ENCODE results near the gene POU2F2. TPM values are rescaled to one million over a fixed set of nuclear protein-coding genes. Genes with fewer than 3 reads are reported as not detected.

POU2F2 gene
- total and polyA plus RNA-seq, 2 donors (not counting 3 experiments of a cell fraction or from before 2014, with no cell fraction given): 4.0 to 4.1 TPM

GRCh38 chr19:42175952-42176648 lies 43.9 kb upstream of the POU2F2 start:
- DNase-seq (ENCODE audit: low read depth, low spot score): peak; percentile 12
- intact Hi-C loops (cut with micrococcal nuclease) (loop anchor here (1.0 kb wide), 1 partner anchor 95 kb away; no protein-coding TSS in a partner anchor), dilution Hi-C loops (cut with MboI; ENCODE audit: extremely low pct_ligation_motif_present, low sequenced_read_pairs) (no loop called here)
- ChIA-PET CTCF (interaction anchor here (0.8 to 2.7 kb wide), 23 partner anchors 10 to 179 kb away, joined by 3 to 24 read pairs (median 5); partner anchors contain the start of genes DEDD2 and POU2F2), POLR2A (interaction anchor here (0.5 kb wide), 1 partner anchor 210 kb away, joined by 5 read pairs; no protein-coding TSS in a partner anchor)
- FAIRE-seq: peak; percentile 65
- H3K4me2 ChIP-seq (ENCODE audit: insufficient read depth, low read length): peak overlapping the region; percentile 71
- peak overlapping the region; percentile 66 for H2AFZ ChIP-seq (ENCODE audit: low read depth, low read length)
- H4K20me1 ChIP-seq (replicated peaks; ENCODE audit: control insufficient read depth, extremely low read depth, insufficient read depth, low read length): no peaks in the 10 kb centered on the region
- BruUV-seq (replicated peaks): no TSS peak
- H3K4me1 ChIP-seq (ENCODE audit: control insufficient read depth, extremely low read depth, insufficient read depth, low read length): peaks cover 8% of the 10 kb centered on the region
- no peaks in the 10 kb centered on the region for H3K36me3 ChIP-seq (ENCODE audit: control insufficient read depth in 2 of 2, extremely low read depth in 1 of 2, insufficient read depth in 2 of 2, low read length in 2 of 2)
- H3K79me2 ChIP-seq (ENCODE audit: control insufficient read depth, insufficient read depth, low read length): no peaks in the 10 kb centered on the region
- no peak overlapping the region for H3K27ac ChIP-seq (ENCODE audit: insufficient read depth, low read depth, low read length)
- peak overlapping the region in 2 of 3 experiments; percentile 2 to 23 for H3K4me3 ChIP-seq (replicated peaks in 1 of 3; ENCODE audit: insufficient read depth in 1 of 3, low read depth in 1 of 3, low read length in 3 of 3)
- H3K9me3 ChIP-seq (replicated peaks; ENCODE audit: control insufficient read depth, insufficient read depth, low read length): no peaks in the 10 kb centered on the region
- no peak overlapping the region for H3K9ac ChIP-seq (replicated peaks; ENCODE audit: extremely low read depth, insufficient read depth, low read length)
- TF ChIP-seq POLR2AphosphoS5 (IDR thresholded peaks at IDR 0.05; ENCODE audit: insufficient read depth, low read depth, low read length) (no peak), EZH2 (IDR thresholded peaks at IDR 0.05; ENCODE audit: borderline replicate concordance, low read depth, low read length, severe bottlenecking) (peak; percentile 95)
- peaks cover 52 to 57% of the 10 kb centered on the region in 2 experiments for H3K27me3 ChIP-seq (ENCODE audit: control insufficient read depth in 2 of 2, insufficient read depth in 2 of 2, low read length in 2 of 2)
- no peaks in the 10 kb centered on the region for H3K9me1 ChIP-seq (replicated peaks; ENCODE audit: control insufficient read depth, extremely low read depth, insufficient read depth, low read length)

GRCh38 chr19:42174958-42175734 lies 42.9 kb upstream of the POU2F2 start:
- Histone ChIP-seq H3K9me1 (replicated peaks; ENCODE audit: control insufficient read depth, extremely low read depth, insufficient read depth, low read length) (no peaks in the 10 kb centered on the region), H3K27me3 (ENCODE audit: control insufficient read depth in 2 of 2, insufficient read depth in 2 of 2, low read length in 2 of 2) (peaks cover 45 to 52% of the 10 kb centered on the region in 2 experiments), H3K4me2 (ENCODE audit: insufficient read depth, low read length) (no peak overlapping the region), H3K79me2 (ENCODE audit: control insufficient read depth, insufficient read depth, low read length) (no peaks in the 10 kb centered on the region), H3K27ac (ENCODE audit: insufficient read depth, low read depth, low read length) (no peak overlapping the region), H3K9me3 (replicated peaks; ENCODE audit: control insufficient read depth, insufficient read depth, low read length) (no peaks in the 10 kb centered on the region), H4K20me1 (replicated peaks; ENCODE audit: control insufficient read depth, extremely low read depth, insufficient read depth, low read length) (no peaks in the 10 kb centered on the region), H3K4me1 (ENCODE audit: control insufficient read depth, extremely low read depth, insufficient read depth, low read length) (peaks cover 8% of the 10 kb centered on the region), H3K9ac (replicated peaks; ENCODE audit: extremely low read depth, insufficient read depth, low read length) (no peak overlapping the region), H2AFZ (ENCODE audit: low read depth, low read length) (no peak overlapping the region), H3K4me3 (replicated peaks in 1 of 3; ENCODE audit: insufficient read depth in 1 of 3, low read depth in 1 of 3, low read length in 3 of 3) (no peak overlapping the region), H3K36me3 (ENCODE audit: control insufficient read depth in 2 of 2, extremely low read depth in 1 of 2, insufficient read depth in 2 of 2, low read length in 2 of 2) (no peaks in the 10 kb centered on the region)
- dilution Hi-C loops (cut with MboI; ENCODE audit: extremely low pct_ligation_motif_present, low sequenced_read_pairs) (no loop called here), intact Hi-C loops (cut with micrococcal nuclease) (no loop called here)
- no peak for TF ChIP-seq POLR2AphosphoS5 (IDR thresholded peaks at IDR 0.05; ENCODE audit: insufficient read depth, low read depth, low read length)
- TF ChIP-seq FOS (IDR thresholded peaks at IDR 0.05; ENCODE audit: borderline replicate concordance, insufficient read depth, low read length): no peak
- TF ChIP-seq MAX (IDR thresholded peaks at IDR 0.05; ENCODE audit: insufficient read depth, insufficient read length): no peak
- no peak for TF ChIP-seq MYC (IDR thresholded peaks at IDR 0.05; ENCODE audit: low read depth, low read length)
- TF ChIP-seq GATA2 (IDR thresholded peaks at IDR 0.05; ENCODE audit: insufficient read depth, insufficient read length, low read depth, low read length): no peak
- no peak for TF ChIP-seq EZH2 (IDR thresholded peaks at IDR 0.05; ENCODE audit: borderline replicate concordance, low read depth, low read length, severe bottlenecking)
- TF ChIP-seq CTCF (IDR thresholded peaks at IDR 0.05; ENCODE audit: extremely low read depth in 1 of 2, insufficient read depth in 1 of 2, low read depth in 1 of 2, low read length in 2 of 2): no peak
- TF ChIP-seq JUN (IDR thresholded peaks at IDR 0.05; ENCODE audit: borderline replicate concordance, insufficient read depth, insufficient read length, low read depth): no peak
- TF ChIP-seq POLR2A (IDR thresholded peaks at IDR 0.05; ENCODE audit: low read depth, low read length): no peak
- ChIA-PET POLR2A (no interaction called here), CTCF (interaction anchor here (1.2 to 2.7 kb wide), 5 partner anchors 10 to 104 kb away, joined by 3 to 24 read pairs (median 19); no protein-coding TSS in a partner anchor)
- BruUV-seq (replicated peaks): no TSS peak
- no peak for DNase-seq (ENCODE audit: low read depth, low spot score)
- no peak for FAIRE-seq
